GM12878 (cell line): Measurements from ENCODE around the gene AP5B1. TPM values are rescaled to one million over a fixed set of nuclear protein-coding genes. Genes with fewer than 3 reads are reported as not detected.

Source experiments
- ATAC-seq: fragments of 200-7000 bp; cut with Tn5 transposase; 3 replicates; pipeline ENCODE4 v1.9.1; 2020; ENCODE audit warnings: mild to moderate bottlenecking, moderate library complexity
- BruUV-seq: library from RNA; stranded (reverse); fragments of 400-500 nt; replicated peaks from 2 replicates; lab custom pipeline; 2021; lab: Mats Ljungman, UMichigan
- CTCF ChIA-PET: fragments of 300-600 bp; sonication (Branson Sonifier 250); formaldehyde crosslinking; extraction: SDS; loops from one replicate; lab custom pipeline; 2021; ENCODE audit warnings: inconsistent platforms; lab: Yijun Ruan, JAX
- POLR2A ChIA-PET: fragments of 350-600 bp; formaldehyde crosslinking; extraction: SDS; loops from one replicate; lab custom pipeline; 2021; ENCODE audit warnings: inconsistent platforms; lab: Charles Lee
- RAD21 ChIA-PET: fragments of 300-600 bp; sonication (Branson Sonifier 250); formaldehyde crosslinking; loops from one replicate; lab custom pipeline; 2023; ENCODE audit warnings: antibody characterized with exemption; ENCODE audit not compliant: unreplicated experiment; lab: Charles Lee
- SMC1A ChIA-PET: fragments of 300-600 bp; sonication (Branson Sonifier 250); formaldehyde crosslinking; loops from one replicate; lab custom pipeline; 2023; ENCODE audit not compliant: unreplicated experiment, uncharacterized antibody; lab: Charles Lee
- DNase-seq: peaks from one replicate; pipeline ENCODE4 v3.0.0-alpha.2; 2011; ENCODE audit warnings: low read depth, low spot score
- FAIRE-seq: peaks from 3 replicates; lab custom pipeline; 2011; peaks lifted over from hg19 to GRCh38; lab: Jason Lieb, UNC
- H2AFZ ChIP-seq: 2 replicates; pipeline ENCODE4 v1.6.0; 2011; ENCODE audit warnings: low read depth, low read length, control low read depth; ENCODE audit not compliant: control insufficient read depth
- H3K27ac ChIP-seq: 2 replicates; pipeline ENCODE4 v1.5.1; 2011; ENCODE audit warnings: control low read depth; ENCODE audit not compliant: control insufficient read depth, insufficient read depth
- H3K27me3 ChIP-seq, 2 experiments: replicated peaks in 1 of 2; 2 replicates each; pipeline versions ENCODE4 v1.6.0 to v1.6.1; 2011; ENCODE audit warnings: low read length in 1 of 2; ENCODE audit not compliant: control insufficient read depth in 2 of 2, insufficient read depth in 2 of 2
- H3K36me3 ChIP-seq, 2 experiments: 2 replicates each; pipeline ENCODE4 v1.5.1; 2011; ENCODE audit warnings: low read length in 1 of 2; ENCODE audit not compliant: control insufficient read depth in 2 of 2, insufficient read depth in 2 of 2
- H3K4me1 ChIP-seq: 2 replicates; pipeline ENCODE4 v1.6.1; 2011; ENCODE audit warnings: mild to moderate bottlenecking, low read length, moderate library complexity, mixed read lengths; ENCODE audit not compliant: control insufficient read depth, insufficient read depth
- H3K4me2 ChIP-seq: 2 replicates; pipeline ENCODE4 v1.6.0; 2011; ENCODE audit warnings: control low read depth; ENCODE audit not compliant: control insufficient read depth, insufficient read depth
- H3K4me3 ChIP-seq: fragments of 200-600 bp; sonication (generic); 2 replicates; pipeline ENCODE4 v1.5.1; 2016
- H3K79me2 ChIP-seq: 2 replicates; pipeline ENCODE4 v1.6.0; 2011; ENCODE audit warnings: low read length; ENCODE audit not compliant: control insufficient read depth, insufficient read depth
- H3K9ac ChIP-seq: 2 replicates; pipeline ENCODE4 v1.8.0; 2011; ENCODE audit warnings: low read length, control low read depth, mixed read lengths; ENCODE audit not compliant: control insufficient read depth, insufficient read depth
- H3K9me3 ChIP-seq: replicated peaks from 3 replicates; pipeline ENCODE4 v1.5.1; 2011; ENCODE audit warnings: mild to moderate bottlenecking, low read length; ENCODE audit not compliant: control insufficient read depth, insufficient read depth
- H4K20me1 ChIP-seq: 2 replicates; pipeline ENCODE4 v1.6.0; 2011; ENCODE audit not compliant: control insufficient read depth, insufficient read depth
- CHD2 ChIP-seq: IDR thresholded peaks from 2 replicates; pipeline ENCODE4 v1.6.1; 2011; ENCODE audit warnings: low read depth, low read length, improper control_type of control experiment, borderline replicate concordance
- CUX1 ChIP-seq: IDR thresholded peaks from 2 replicates; pipeline ENCODE4 v1.6.1; 2012; ENCODE audit warnings: improper control_type of control experiment, low read depth, low read length; ENCODE audit not compliant: insufficient replicate concordance
- EP300 ChIP-seq, 2 experiments: fragments of 150-350 bp in 1 of 2; IDR thresholded peaks; 2 replicates each; pipeline ENCODE4 v1.6.1; 2011 to 2012; ENCODE audit warnings: low read depth in 2 of 2, low read length in 2 of 2, borderline replicate concordance in 1 of 2, improper control_type of control experiment in 1 of 2, inconsistent platforms in 1 of 2; ENCODE audit not compliant: control insufficient read depth in 1 of 2
- HDAC2 ChIP-seq: fragments of 200-600 bp; sonication (generic); IDR thresholded peaks from 2 replicates; pipeline ENCODE4 v1.6.1; 2017
- NFYB ChIP-seq: IDR thresholded peaks from 2 replicates; pipeline ENCODE4 v1.6.1; 2011; ENCODE audit warnings: low read depth, mild to moderate bottlenecking, low read length, improper control_type of control experiment, moderate library complexity; ENCODE audit not compliant: insufficient read depth
- NR2F1 ChIP-seq: fragments of 450-650 bp; conservative IDR thresholded peaks from 2 replicates; pipeline ENCODE4 v1.6.1; 2017; ENCODE audit warnings: mild to moderate bottlenecking
- POLR2A ChIP-seq: IDR thresholded peaks from 2 replicates; pipeline ENCODE4 v1.6.1; 2011; ENCODE audit warnings: low read depth, mild to moderate bottlenecking, low read length
- RAD51 ChIP-seq: fragments of 450-650 bp; IDR thresholded peaks from 2 replicates; pipeline ENCODE4 v1.6.1; 2016; ENCODE audit warnings: moderate library complexity, mild to moderate bottlenecking, inconsistent platforms
- TARDBP ChIP-seq: IDR thresholded peaks from 2 replicates; pipeline ENCODE4 v1.6.1; 2016; ENCODE audit warnings: borderline replicate concordance
- WGBS: methylation state at CpG from one replicate; pipeline ENCODE4 v1.1.6; 2016; ENCODE audit warnings: low lambda C conversion rate; ENCODE audit not compliant: insufficient replicate concordance, insufficient coverage; ENCODE audit errors: missing lambda C conversion rate; 5-methylcytosine and 5-hydroxymethylcytosine counted together
- in situ Hi-C: fragments of 300-500 bp; cut with MboI; formaldehyde crosslinking; loops from 9 replicates; pipeline ENCODE4 v1.14.3; 2018; ENCODE audit warnings: mixed read lengths
- intact Hi-C: fragments of 100-400 bp; cut with micrococcal nuclease; formaldehyde crosslinking; loops from one replicate; pipeline ENCODE4 v1.14.2; 2022; ENCODE audit not compliant: unreplicated experiment
- polyA plus RNA-seq, 11 experiments: library from polyadenylated mRNA; depleted of rRNA in 4 of 11; unstranded in 6 of 11; stranded (reverse) in 5 of 11; fragments of >200 nt; fragmentation: Nextera tagmentation in 4 of 11; fragmentation: Illumina TruSeq in 1 of 11; extraction: Ambion mirVana in 4 of 11; extraction: Trizol in 1 of 11; gene quantifications; 1 replicate in 1 of 11; 2 replicates in 10 of 11; pipeline versions ENCODE4 v1.2.1 to v1.2.3, GENCODE V29; 2011 to 2016; ENCODE audit warnings: inconsistent platforms in 2 of 11, missing spikeins in 2 of 11, low read depth in 1 of 11
- total RNA-seq, 4 experiments: library from RNA; depleted of rRNA in 3 of 4; stranded (reverse); fragments of >200 nt in 3 of 4; fragmentation: Illumina TruSeq in 1 of 4; extraction: Trizol in 1 of 4; gene quantifications; 2 replicates each; pipeline versions ENCODE4 v1.2.1 to v1.2.3, GENCODE V29; 2013 to 2021

Gene AP5B1
- total and polyA plus RNA-seq, 10 of the 15 experiments (the other 5 are each of a cell fraction or from before 2014, with no cell fraction given): 0.47 to 13.1 (median 4.8) TPM

DNA sequence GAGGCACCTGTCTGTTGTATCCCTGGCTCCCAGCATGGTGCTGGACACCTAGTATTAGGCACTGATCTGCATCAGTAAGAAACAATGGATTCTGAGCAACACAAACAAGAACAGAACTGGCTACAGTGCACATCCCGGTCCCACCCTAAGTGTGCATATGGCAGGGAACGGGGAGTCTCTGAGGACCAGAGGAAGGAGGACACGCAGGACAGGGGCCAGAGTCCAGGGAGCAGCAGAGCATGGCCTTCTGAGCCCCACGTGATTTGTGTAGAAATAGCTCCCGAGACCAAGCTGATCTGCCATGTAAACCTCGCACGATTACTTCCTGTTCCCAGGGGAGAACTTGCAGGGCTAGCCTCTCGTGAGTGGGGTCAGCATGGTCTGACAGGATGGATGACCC lies 40.3 kb upstream of the AP5B1 start:
- H3K9me3 ChIP-seq: no peaks in the 10 kb centered on the region
- no peak for FAIRE-seq
- H3K4me3 ChIP-seq: no peak overlapping the region
- no peak overlapping the region for H3K27ac ChIP-seq
- ChIA-PET SMC1A (interaction anchor here (1.0 to 1.5 kb wide), 3 partner anchors 41 to 65 kb away, joined by 3 to 4 read pairs (median 3); no protein-coding TSS in a partner anchor), CTCF (interaction anchor here (0.9 to 7.2 kb wide), 4 partner anchors 24 to 109 kb away, joined by 3 to 192 read pairs (median 22); partner anchors contain the start of genes AP5B1 and KAT5), POLR2A (no interaction called here), RAD21 (no interaction called here)
- in situ Hi-C loops (loop anchor here (5.0 kb wide), 2 partner anchors 44 to 109 kb away; partner anchors contain the start of gene KAT5), intact Hi-C loops (no loop called here)
- H3K79me2 ChIP-seq: no peaks in the 10 kb centered on the region
- DNase-seq: no peak
- no peak overlapping the region for H3K9ac ChIP-seq
- peak overlapping the region; percentile 7; the same call in 1 of the 2 replicates for H2AFZ ChIP-seq
- H3K36me3 ChIP-seq: no peaks in the 10 kb centered on the region
- TF ChIP-seq RAD51: no peak
- no peaks in the 10 kb centered on the region for H4K20me1 ChIP-seq
- BruUV-seq: no TSS peak
- no peaks in the 10 kb centered on the region for H3K27me3 ChIP-seq
- no peak overlapping the region for H3K4me2 ChIP-seq
- WGBS: 22% methylated on average over 8 of the region's 8 CpGs
- ATAC-seq: no peak
- H3K4me1 ChIP-seq: peaks cover 3% of the 10 kb centered on the region; the same call in 1 of the 2 replicates

DNA sequence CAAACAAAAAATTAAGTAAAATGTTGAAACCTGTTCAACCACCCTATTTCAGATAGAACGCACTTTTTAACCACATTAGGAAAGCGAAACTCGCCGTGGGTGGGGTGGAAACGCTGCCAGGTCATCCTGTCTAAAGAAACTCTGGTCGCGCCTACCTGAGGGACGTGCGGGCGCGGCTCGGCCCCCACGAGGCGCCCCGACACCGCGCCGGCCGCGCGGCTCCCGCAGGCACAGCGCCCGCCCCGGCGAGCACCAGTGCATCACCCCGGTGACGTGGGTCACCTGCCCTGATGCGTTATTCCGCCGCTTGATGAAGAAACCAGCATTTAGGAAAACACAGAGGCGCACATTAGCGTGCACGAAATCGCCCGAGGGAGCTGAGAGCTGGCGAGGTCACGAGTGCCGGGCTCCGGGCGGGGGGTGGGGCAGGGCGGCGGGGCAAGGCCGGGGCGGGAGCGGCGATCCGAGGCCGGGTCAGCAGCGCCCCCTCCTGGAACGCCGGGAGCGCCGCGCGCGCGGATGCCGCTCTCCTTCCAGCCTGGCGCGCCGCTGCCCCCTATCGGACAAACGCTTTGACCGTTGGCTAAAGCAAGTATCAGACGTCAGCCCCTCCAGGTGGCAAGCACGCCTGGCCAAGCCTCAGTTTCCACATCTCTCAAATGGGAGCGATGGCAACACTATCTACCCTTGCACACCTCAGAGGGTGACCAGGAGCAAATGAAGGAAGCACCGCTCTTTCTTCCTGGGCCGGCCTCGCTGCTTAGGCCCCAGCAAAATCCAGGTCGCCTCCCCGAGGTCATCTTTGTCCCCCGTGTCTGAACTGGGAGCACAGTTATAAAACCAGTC lies 37.3 kb upstream of the AP5B1 start:
- no peak overlapping the region for H3K27ac ChIP-seq
- peak; percentile 94 for ATAC-seq
- POLR2A ChIA-PET: interaction anchor here (0.6 to 2.5 kb wide), 9 partner anchors 16 to 708 kb away, joined by 3 to 13 read pairs (median 5); no protein-coding TSS in a partner anchor
- TF ChIP-seq POLR2A (no peak), CUX1 (no peak), CHD2 (0 out of 2 replicates have a peak, but pooled peaks have one; percentile 44), EP300 (IDR thresholded peaks at IDR 0.05; ENCODE audit: borderline replicate concordance in 1 of 2, control insufficient read depth in 1 of 2, low read depth in 2 of 2, low read length in 2 of 2) (0 out of 4 replicates have a peak, but pooled peaks of 1 of the 2 experiments have one; percentile 30), HDAC2 (no peak), NR2F1 (peak; percentile 79), TARDBP (no peak), NFYB (no peak)

More for the DNA sequence above, 37.3 kb upstream of the AP5B1 start:
- in situ Hi-C loops: no loop called here
- H2AFZ ChIP-seq: peak overlapping the region; percentile 97
- H3K4me2 ChIP-seq: peak overlapping the region; percentile 67
- 5% methylated on average over 65 of the region's 74 CpGs for WGBS
- H3K79me2 ChIP-seq: no peaks in the 10 kb centered on the region
- RAD21 ChIA-PET: interaction anchor here (0.7 to 5.4 kb wide), 18 partner anchors 15 to 179 kb away, joined by 3 to 91 read pairs (median 4); partner anchors contain the start of genes AP5B1, FIBP, KAT5 and OVOL1
- H4K20me1 ChIP-seq: no peaks in the 10 kb centered on the region
- no TSS peak for BruUV-seq
- FAIRE-seq (peak; percentile 81), DNase-seq (no peak)
- intact Hi-C loops: loop anchor here (1.0 to 2.0 kb wide), 2 partner anchors 38 to 107 kb away; partner anchors contain the start of gene AP5B1
- H3K36me3 ChIP-seq: no peaks in the 10 kb centered on the region
- SMC1A ChIA-PET: interaction anchor here (0.8 to 5.3 kb wide), 15 partner anchors 13 to 228 kb away, joined by 3 to 41 read pairs (median 5); partner anchors contain the start of gene KAT5
- H3K4me3 ChIP-seq: peak overlapping the region; percentile 65
- H3K9me3 ChIP-seq: no peaks in the 10 kb centered on the region
- H3K9ac ChIP-seq: peak overlapping the region; percentile 60; the same call in 1 of the 2 replicates
- no peaks in the 10 kb centered on the region for H3K27me3 ChIP-seq
- peaks cover 3% of the 10 kb centered on the region; the same call in 1 of the 2 replicates for H3K4me1 ChIP-seq
- CTCF ChIA-PET: interaction anchor here (0.6 to 7.2 kb wide), 30 partner anchors 11 to 224 kb away, joined by 3 to 192 read pairs (median 4); partner anchors contain the start of genes AP5B1, CCDC85B, FIBP and KAT5
